ENCODE data around the gene SALL3.

DNA sequence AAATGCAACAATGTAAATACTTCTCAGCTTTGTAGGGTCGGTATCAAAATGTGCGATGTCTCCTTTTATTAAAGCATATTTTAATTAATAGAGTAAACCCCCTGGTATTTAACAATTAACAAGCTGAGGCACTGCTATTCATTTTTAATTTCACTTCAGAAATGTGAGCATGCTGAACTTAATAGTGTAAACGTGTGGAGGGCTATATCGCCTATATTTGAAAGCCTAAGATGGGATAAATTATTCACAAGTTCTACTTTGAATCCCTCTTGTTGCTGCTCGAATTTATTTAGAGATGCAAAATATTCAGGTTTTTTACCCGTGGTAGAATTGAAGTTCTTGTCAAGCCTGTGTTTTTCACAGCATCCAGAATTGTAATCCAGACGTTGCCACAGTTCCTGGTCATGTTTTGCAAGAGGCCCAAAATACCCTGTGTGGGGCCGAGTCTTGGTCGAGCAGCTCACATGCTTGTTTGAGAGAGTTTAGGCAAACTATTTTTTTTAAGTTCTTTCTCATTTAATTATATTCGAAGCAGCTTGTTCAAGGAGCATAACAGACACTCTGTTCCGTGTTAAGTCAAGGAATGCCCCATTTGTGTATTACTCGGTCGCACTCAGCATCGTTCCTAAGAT lies 2.5 kb downstream of the SALL3 start:
- TF ChIP-seq, protein P1, sequence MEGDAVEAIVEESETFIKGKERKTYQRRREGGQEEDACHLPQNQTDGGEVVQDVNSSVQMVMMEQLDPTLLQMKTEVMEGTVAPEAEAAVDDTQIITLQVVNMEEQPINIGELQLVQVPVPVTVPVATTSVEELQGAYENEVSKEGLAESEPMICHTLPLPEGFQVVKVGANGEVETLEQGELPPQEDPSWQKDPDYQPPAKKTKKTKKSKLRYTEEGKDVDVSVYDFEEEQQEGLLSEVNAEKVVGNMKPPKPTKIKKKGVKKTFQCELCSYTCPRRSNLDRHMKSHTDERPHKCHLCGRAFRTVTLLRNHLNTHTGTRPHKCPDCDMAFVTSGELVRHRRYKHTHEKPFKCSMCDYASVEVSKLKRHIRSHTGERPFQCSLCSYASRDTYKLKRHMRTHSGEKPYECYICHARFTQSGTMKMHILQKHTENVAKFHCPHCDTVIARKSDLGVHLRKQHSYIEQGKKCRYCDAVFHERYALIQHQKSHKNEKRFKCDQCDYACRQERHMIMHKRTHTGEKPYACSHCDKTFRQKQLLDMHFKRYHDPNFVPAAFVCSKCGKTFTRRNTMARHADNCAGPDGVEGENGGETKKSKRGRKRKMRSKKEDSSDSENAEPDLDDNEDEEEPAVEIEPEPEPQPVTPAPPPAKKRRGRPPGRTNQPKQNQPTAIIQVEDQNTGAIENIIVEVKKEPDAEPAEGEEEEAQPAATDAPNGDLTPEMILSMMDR (conservative IDR thresholded peaks at IDR 0.05; ENCODE audit: low read depth, low read length): no peak
- no peak for TF ChIP-seq POLR2A (IDR thresholded peaks at IDR 0.05; ENCODE audit: low read depth, low read length)
- TF ChIP-seq USF2 (IDR thresholded peaks at IDR 0.05; ENCODE audit: low read depth, low read length): no peak
